ENCODE measurements around the gene UNC119. TPM values are rescaled to one million over a fixed set of nuclear protein-coding genes. Genes with fewer than 3 reads are reported as not detected.

The UNC119 gene
- polyA plus RNA-seq, 3 donors: 77.5 to 189 (median 80.2) TPM

DNA sequence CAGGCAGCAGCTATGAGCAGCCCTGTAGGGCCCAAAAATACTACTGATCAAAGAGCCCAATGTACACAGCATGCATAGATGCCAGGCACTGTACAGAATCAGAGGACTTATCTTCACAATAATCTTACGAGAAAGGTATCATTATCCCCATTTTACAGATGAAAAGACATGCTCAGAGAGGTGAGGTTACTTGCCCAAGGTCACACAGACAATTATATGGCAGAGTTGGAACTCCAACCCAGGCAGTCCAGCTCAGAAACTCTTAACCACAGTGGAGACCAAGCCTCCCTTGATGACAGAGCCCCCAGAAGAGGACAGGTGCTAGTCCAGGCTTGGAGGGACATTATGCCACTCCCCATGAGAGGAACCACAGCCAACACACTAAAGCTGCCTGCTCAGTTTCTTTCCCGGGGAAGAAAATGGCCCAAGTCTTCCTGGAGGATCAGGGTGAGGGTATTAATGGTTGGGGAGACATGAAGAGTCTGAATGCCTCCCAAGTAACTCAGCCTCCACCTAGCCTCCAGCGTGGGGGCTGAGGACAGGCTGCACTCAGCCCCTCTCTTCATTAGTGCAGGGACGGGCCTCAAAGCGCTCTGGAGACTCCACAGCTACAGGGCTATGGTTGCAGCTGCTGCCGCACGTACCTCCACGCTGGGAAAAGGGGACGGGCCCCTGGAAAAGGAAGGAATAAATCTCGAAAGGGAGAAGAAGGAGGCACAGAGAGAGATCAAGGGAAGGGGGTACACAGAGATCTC is 826 bp downstream of the UNC119 start:
- H3K27me3 ChIP-seq (ENCODE audit: control insufficient read depth in 2 of 2, insufficient read depth in 2 of 2, low read length in 2 of 2): no peaks in the 10 kb centered on the region
- peaks cover 40 to 58% of the 10 kb centered on the region in 2 donors for H3K36me3 Mint-ChIP-seq
- H3K9ac ChIP-seq (ENCODE audit: insufficient read depth, low read length, poor library complexity, severe bottlenecking): peak overlapping the region; percentile 76
- H3K27ac Mint-ChIP-seq: peak overlapping the region in 5 of 7 donors; percentile 41 to 85 (median 65)
- H3K27me3 Mint-ChIP-seq (ENCODE audit: low read depth in 3 of 3): peaks cover 0 to 2% (median 0%) of the 10 kb centered on the region in 3 donors
- H3K4me3 ChIP-seq (replicated peaks in 1 of 3; ENCODE audit: low read depth in 2 of 3, low read length in 3 of 3): peak overlapping the region; percentile 50 to 94 (median 83)
- H3K4me1 Mint-ChIP-seq: peaks cover 54% of the 10 kb centered on the region
- TF ChIP-seq CTCF (IDR thresholded peaks at IDR 0.05): no peak
- H3K36me3 ChIP-seq (replicated peaks in 1 of 2; ENCODE audit: control insufficient read depth in 1 of 2, insufficient read depth in 2 of 2, low read length in 2 of 2): peaks cover 39 to 43% of the 10 kb centered on the region in 2 donors
- 22% methylated on average over 3 of the region's 10 CpGs for WGBS (ENCODE audit: insufficient coverage)
- no peak for DNase-seq
- H3K9me3 Mint-ChIP-seq: no peaks in the 10 kb centered on the region
- H3K4me2 ChIP-seq (replicated peaks; ENCODE audit: extremely low read depth, low read length, poor library complexity, severe bottlenecking): peak overlapping the region; percentile 92
- H3K4me1 ChIP-seq (ENCODE audit: control insufficient read depth in 1 of 2, insufficient read depth in 2 of 2, low read length in 2 of 2): peaks cover 57 to 62% of the 10 kb centered on the region in 2 donors
- H3K79me2 ChIP-seq (ENCODE audit: insufficient read depth, low read length): peaks cover 29% of the 10 kb centered on the region
- H3K9me3 ChIP-seq (replicated peaks in 1 of 2; ENCODE audit: control insufficient read depth in 1 of 2, insufficient read depth in 1 of 2, low read length in 2 of 2): no peaks in the 10 kb centered on the region
- peak overlapping the region; percentile 92 to 97 for H3K4me3 Mint-ChIP-seq
- intact Hi-C loops (cut with micrococcal nuclease): loop anchor here in 1 of 2 donors (2.0 kb wide), 1 partner anchor 25 kb away; the partner anchor contains the start of gene ALDOC
- H2AFZ ChIP-seq (ENCODE audit: insufficient read depth, low read depth, low read length, poor library complexity, severe bottlenecking): peak overlapping the region; percentile 73
- peaks cover 38% of the 10 kb centered on the region for H4K20me1 ChIP-seq (ENCODE audit: insufficient read depth, low read length)
- H3K27ac ChIP-seq (ENCODE audit: low read depth in 1 of 2, low read length in 2 of 2): peak overlapping the region in 1 of 2 donors; percentile 73

GRCh38 chr17:28550858-28551257 is 1.6 kb downstream of the UNC119 start:
- Histone ChIP-seq H3K4me1 (ENCODE audit: control insufficient read depth in 1 of 2, insufficient read depth in 2 of 2, low read length in 2 of 2) (peaks cover 57 to 62% of the 10 kb centered on the region in 2 donors), H3K27me3 (ENCODE audit: control insufficient read depth in 2 of 2, insufficient read depth in 2 of 2, low read length in 2 of 2) (no peaks in the 10 kb centered on the region), H3K27ac (ENCODE audit: low read depth in 1 of 2, low read length in 2 of 2) (peak overlapping the region in 1 of 2 donors; percentile 88), H3K79me2 (ENCODE audit: insufficient read depth, low read length) (peaks cover 29% of the 10 kb centered on the region), H3K4me3 (replicated peaks in 1 of 3; ENCODE audit: low read depth in 2 of 3, low read length in 3 of 3) (peak overlapping the region in 1 of 3 experiments; percentile 83), H3K36me3 (replicated peaks in 1 of 2; ENCODE audit: control insufficient read depth in 1 of 2, insufficient read depth in 2 of 2, low read length in 2 of 2) (peaks cover 35 to 43% of the 10 kb centered on the region in 2 donors), H3K4me2 (replicated peaks; ENCODE audit: extremely low read depth, low read length, poor library complexity, severe bottlenecking) (peak overlapping the region; percentile 92), H2AFZ (ENCODE audit: insufficient read depth, low read depth, low read length, poor library complexity, severe bottlenecking) (no peak overlapping the region), H3K9me3 (replicated peaks in 1 of 2; ENCODE audit: control insufficient read depth in 1 of 2, insufficient read depth in 1 of 2, low read length in 2 of 2) (no peaks in the 10 kb centered on the region), H4K20me1 (ENCODE audit: insufficient read depth, low read length) (peaks cover 38% of the 10 kb centered on the region), H3K9ac (ENCODE audit: insufficient read depth, low read length, poor library complexity, severe bottlenecking) (no peak overlapping the region)
- H3K9me3 Mint-ChIP-seq: no peaks in the 10 kb centered on the region
- no CpG with 5 or more reads among the region's 1 CpG for WGBS (ENCODE audit: insufficient coverage)
- no peak for TF ChIP-seq CTCF (IDR thresholded peaks at IDR 0.05)
- peak overlapping the region; percentile 92 to 97 for H3K4me3 Mint-ChIP-seq
- peaks cover 0 to 2% (median 0%) of the 10 kb centered on the region in 3 donors for H3K27me3 Mint-ChIP-seq (ENCODE audit: low read depth in 3 of 3)
- intact Hi-C loops (cut with micrococcal nuclease): no loop called here
- DNase-seq: no peak
- H3K27ac Mint-ChIP-seq: peak overlapping the region in 3 of 7 donors; percentile 62 to 94 (median 93)
- peaks cover 54% of the 10 kb centered on the region for H3K4me1 Mint-ChIP-seq
- H3K36me3 Mint-ChIP-seq: peaks cover 37 to 58% of the 10 kb centered on the region in 2 donors

All from CD14-positive monocyte (primary cell).